GM19468 (cell line): Measurements from ENCODE around the gene FOXJ1.
"Not testable (repeated sequence)": the region's sequence is repeated elsewhere in the genome, so short reads cannot be mapped to it uniquely, and the experiment has no call there.

Experiments used
- ATAC-seq: cut with Tn5 transposase; IDR thresholded peaks from one replicate; pipeline ENCODE4 v1.9.1; 2021; ENCODE audit warnings: mild to moderate bottlenecking, moderate library complexity, moderate number of reproducible peaks; ENCODE audit not compliant: unreplicated experiment; ENCODE audit errors: extremely low read depth

The FOXJ1 gene

GRCh38 chr17:76141212-76142038 is at the start of gene FOXJ1:
Gene FOXJ1 (minus strand): TSS chr17:76141245. CDS start chr17:76140395, 850 bp downstream.
- no peak for ATAC-seq

GRCh38 chr17:76189741-76190140 is 48.7 kb upstream of the FOXJ1 start:
- ATAC-seq = no peak

GRCh38 chr17:76189247-76189646 is 48.2 kb upstream of the FOXJ1 start:
- no peak for ATAC-seq

- no peak for ATAC-seq
These were observed 47.4 kb upstream of the FOXJ1 start for GRCh38 chr17:76188213-76189016.

GRCh38 chr17:76186774-76187173 is 45.7 kb upstream of the FOXJ1 start:
- not testable (repeated sequence) for ATAC-seq

- no peak for ATAC-seq
These were observed 43.2 kb upstream of the FOXJ1 start for GRCh38 chr17:76184290-76184689.

- ATAC-seq = no peak
These were observed 41.1 kb upstream of the FOXJ1 start for GRCh38 chr17:76182016-76182764.

GRCh38 chr17:76179496-76180467 is 38.7 kb upstream of the FOXJ1 start:
- no peak for ATAC-seq

GRCh38 chr17:76178124-76178523 is 37.1 kb upstream of the FOXJ1 start:
- ATAC-seq = no peak

- no peak for ATAC-seq
These were observed 35.9 kb upstream of the FOXJ1 start for GRCh38 chr17:76176701-76177574.

GRCh38 chr17:76174037-76174436 is 33.0 kb upstream of the FOXJ1 start:
- ATAC-seq = no peak

- ATAC-seq = no peak
These were observed 32.4 kb upstream of the FOXJ1 start for GRCh38 chr17:76173474-76173873.

- ATAC-seq = no peak
These were observed 30.7 kb upstream of the FOXJ1 start for GRCh38 chr17:76171706-76172105.

GRCh38 chr17:76170114-76170513 is 29.1 kb upstream of the FOXJ1 start:
- ATAC-seq = no peak

GRCh38 chr17:76166906-76167305 is 25.9 kb upstream of the FOXJ1 start:
- ATAC-seq = no peak

GRCh38 chr17:76166168-76166567 is 25.1 kb upstream of the FOXJ1 start:
- no peak for ATAC-seq

GRCh38 chr17:76164331-76164730 is 23.3 kb upstream of the FOXJ1 start:
- no peak for ATAC-seq

GRCh38 chr17:76163919-76164318 is 22.9 kb upstream of the FOXJ1 start:
- no peak for ATAC-seq
